Measurements from ENCODE around the gene TRIM63. TPM values are rescaled to one million over a fixed set of nuclear protein-coding genes. Genes with fewer than 3 reads are reported as not detected.
A peak's percentile ranks its signal among the peaks of the same experiment; 100 is the strongest.
"Not testable (repeated sequence)": the region's sequence is repeated elsewhere in the genome, so short reads cannot be mapped to it uniquely, and the experiment has no call there.

Gene TRIM63
- total RNA-seq, 1 donor from 2014 or later = not detected

DNA sequence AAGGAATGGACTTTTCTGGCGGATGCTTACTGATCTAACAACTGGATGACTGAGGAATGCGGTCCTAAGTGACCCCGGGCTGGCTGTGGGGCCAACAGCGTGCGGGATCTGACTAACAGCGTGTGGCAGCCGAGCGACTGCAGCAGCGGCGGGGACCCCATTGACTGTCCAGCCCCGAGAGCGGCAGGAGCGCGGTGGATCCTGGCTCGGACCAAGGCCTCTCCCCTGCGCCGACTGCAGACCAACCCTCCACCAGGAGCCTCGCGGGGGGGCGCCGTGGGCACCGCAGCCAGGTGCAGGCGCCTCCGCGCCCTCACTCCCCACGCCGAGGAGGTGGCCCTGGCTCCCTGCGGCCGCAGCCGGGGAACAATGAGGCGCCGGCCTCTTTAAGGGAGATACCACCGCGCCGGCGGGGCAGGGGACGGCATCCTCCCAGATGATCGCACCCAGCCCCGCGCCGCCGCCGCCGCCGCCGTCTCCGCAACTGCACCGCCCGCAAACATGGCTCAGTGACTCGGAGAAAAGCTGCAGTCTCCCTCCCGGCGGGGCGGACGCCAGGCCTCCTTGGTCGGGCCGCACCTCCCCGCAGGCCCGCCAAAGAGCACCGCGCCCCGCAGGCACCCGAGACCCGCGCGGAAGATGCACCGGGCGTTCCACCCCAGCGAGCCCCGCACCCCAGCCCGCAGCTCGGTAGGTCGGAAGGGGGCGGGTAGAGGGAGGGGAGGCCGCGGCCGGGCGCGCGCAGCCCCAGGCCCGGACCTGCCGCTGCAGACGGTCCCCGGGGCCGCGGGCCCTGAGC lies 43.5 kb upstream of the TRIM63 start:
- H3K27me3 ChIP-seq = no peaks in the 10 kb centered on the region
- peak overlapping the region; percentile 92 for H3K27ac ChIP-seq
- peaks cover 20% of the 10 kb centered on the region for H3K4me1 ChIP-seq
- intact Hi-C loops (cut with DNase I) = loop anchor here (5.0 kb wide), 1 partner anchor 51 kb away; no protein-coding TSS in a partner anchor
- peak overlapping the region; percentile 97 to 99 for H3K4me3 ChIP-seq
- H3K9me3 ChIP-seq = no peaks in the 10 kb centered on the region
- H3K36me3 ChIP-seq = peaks cover 0 to 11% of the 10 kb centered on the region in 2 donors
- TF ChIP-seq POLR2A (IDR thresholded peaks at IDR 0.05) (no peak), POLR2AphosphoS5 (IDR thresholded peaks at IDR 0.05; ENCODE audit: insufficient read depth in 1 of 2, low read depth in 1 of 2) (peak in 1 of 2 donors; percentile 34)
- DNase-seq (ENCODE audit: extremely low spot score in 2 of 2) = peak in 1 of 2 donors; percentile 87

DNA sequence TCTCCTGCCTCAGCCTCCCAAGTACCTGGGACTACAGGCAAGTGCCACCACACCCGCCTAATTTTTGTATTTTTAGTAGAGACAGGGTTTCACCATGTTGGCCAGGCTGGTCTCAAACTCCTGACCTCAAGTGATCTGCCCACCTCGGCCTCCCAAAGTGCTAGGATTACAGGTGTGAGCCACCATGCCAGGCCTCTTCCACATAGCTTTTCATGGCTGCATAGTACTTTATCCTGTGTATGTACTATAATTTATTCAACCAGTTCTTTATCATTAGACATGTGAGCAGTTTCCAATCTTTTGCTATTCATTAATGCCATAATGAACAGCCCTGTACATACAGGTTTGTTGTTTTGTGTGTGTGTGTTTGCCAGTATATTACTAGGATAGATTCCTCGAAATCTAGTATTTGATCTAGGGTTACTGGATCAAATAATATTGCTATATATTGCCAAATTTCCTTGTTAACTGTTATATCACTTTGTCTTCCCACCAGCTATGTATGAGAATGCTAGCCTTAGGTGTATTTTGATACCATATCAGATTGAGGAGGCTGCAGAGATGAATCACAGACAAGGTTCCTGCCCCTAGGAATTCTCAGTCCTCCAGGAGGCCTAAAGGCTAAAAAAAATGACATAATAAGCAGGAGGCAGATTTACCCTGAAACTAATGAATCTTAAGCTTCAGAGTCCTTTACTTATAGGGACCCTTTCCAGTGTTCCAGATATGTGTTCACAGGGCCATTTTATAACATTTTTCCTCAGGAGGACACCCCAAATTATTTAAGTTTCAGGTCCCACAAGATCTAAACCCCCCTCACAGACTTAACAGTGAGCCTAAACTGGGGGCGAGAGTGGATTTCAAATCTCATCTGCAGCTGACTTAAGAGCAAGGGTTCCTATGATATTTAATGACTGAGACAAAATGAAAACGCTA lies 42.1 kb upstream of the TRIM63 start:
- TF ChIP-seq POLR2A (IDR thresholded peaks at IDR 0.05) = no peak
- TF ChIP-seq POLR2AphosphoS5 (IDR thresholded peaks at IDR 0.05; ENCODE audit: insufficient read depth in 1 of 2, low read depth in 1 of 2) = no peak
- no peak for TF ChIP-seq CTCF (IDR thresholded peaks at IDR 0.05)
- intact Hi-C loops (cut with DNase I) = loop anchor here (5.0 kb wide), 1 partner anchor 53 kb away; no protein-coding TSS in a partner anchor
- Histone ChIP-seq H3K9me3 (no peaks in the 10 kb centered on the region), H3K4me3 (no peak overlapping the region), H3K27ac (no peak overlapping the region), H3K4me1 (peaks cover 24% of the 10 kb centered on the region), H3K36me3 (peaks cover 0 to 4% of the 10 kb centered on the region in 2 donors), H3K27me3 (no peaks in the 10 kb centered on the region)
- no peak for DNase-seq (ENCODE audit: extremely low spot score in 2 of 2)

DNA sequence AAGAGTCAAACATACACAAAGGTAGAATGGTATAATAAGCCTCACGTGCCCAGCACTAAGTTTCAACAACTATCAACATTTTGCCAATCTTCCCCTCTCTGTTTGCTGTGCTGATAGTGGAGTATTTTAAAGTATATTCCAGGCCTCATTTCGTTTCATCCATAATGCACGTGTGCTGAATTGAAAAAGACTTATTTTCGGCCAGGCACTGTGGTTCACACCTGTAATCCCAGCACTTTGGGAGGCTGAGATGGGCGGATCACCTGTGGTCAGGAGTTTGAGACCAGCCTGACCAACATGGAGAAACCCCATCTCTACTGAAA lies 37.8 kb upstream of the TRIM63 start:
- intact Hi-C loops (cut with DNase I); DNase-seq (ENCODE audit: extremely low spot score in 2 of 2); H3K27me3 ChIP-seq; H3K4me3 ChIP-seq; H3K4me1 ChIP-seq; H3K36me3 ChIP-seq; H3K27ac ChIP-seq; H3K9me3 ChIP-seq: not testable (repeated sequence)

- no peaks in the 10 kb centered on the region for H3K36me3 ChIP-seq
- H3K27ac ChIP-seq = no peak overlapping the region
- no peak overlapping the region for H3K4me3 ChIP-seq
- TF ChIP-seq POLR2AphosphoS5 (IDR thresholded peaks at IDR 0.05; ENCODE audit: insufficient read depth in 1 of 2, low read depth in 1 of 2) (no peak), CTCF (IDR thresholded peaks at IDR 0.05) (no peak), POLR2A (IDR thresholded peaks at IDR 0.05) (no peak)
- intact Hi-C loops (cut with DNase I) = loop anchor here (5.0 kb wide), 1 partner anchor 40 kb away; no protein-coding TSS in a partner anchor
- DNase-seq (ENCODE audit: extremely low spot score in 2 of 2) = no peak
- no peaks in the 10 kb centered on the region for H3K9me3 ChIP-seq
- no peaks in the 10 kb centered on the region for H3K27me3 ChIP-seq
- H3K4me1 ChIP-seq = peaks cover 4% of the 10 kb centered on the region
Measured at GRCh38 chr1:26102526-26102925, 35.1 kb upstream of the TRIM63 start.

GRCh38 chr1:26102119-26102518 lies 34.7 kb upstream of the TRIM63 start:
- H3K4me3 ChIP-seq = no peak overlapping the region
- no peak for TF ChIP-seq CTCF (IDR thresholded peaks at IDR 0.05)
- no peak for TF ChIP-seq POLR2A (IDR thresholded peaks at IDR 0.05)
- no peak for TF ChIP-seq POLR2AphosphoS5 (IDR thresholded peaks at IDR 0.05; ENCODE audit: insufficient read depth in 1 of 2, low read depth in 1 of 2)
- H3K9me3 ChIP-seq = no peaks in the 10 kb centered on the region
- intact Hi-C loops (cut with DNase I) = loop anchor here (5.0 kb wide), 1 partner anchor 40 kb away; no protein-coding TSS in a partner anchor
- peaks cover 4% of the 10 kb centered on the region for H3K4me1 ChIP-seq
- DNase-seq (ENCODE audit: extremely low spot score in 2 of 2) = no peak
- no peak overlapping the region for H3K27ac ChIP-seq
- no peaks in the 10 kb centered on the region for H3K27me3 ChIP-seq
- H3K36me3 ChIP-seq = no peaks in the 10 kb centered on the region

- not testable (repeated sequence) for H3K36me3 ChIP-seq; H3K9me3 ChIP-seq; DNase-seq (ENCODE audit: extremely low spot score in 2 of 2); H3K4me1 ChIP-seq; H3K4me3 ChIP-seq; H3K27ac ChIP-seq; H3K27me3 ChIP-seq
- intact Hi-C loops (cut with DNase I) = loop anchor here (5.0 kb wide), 1 partner anchor 42 kb away; no protein-coding TSS in a partner anchor
Measured at GRCh38 chr1:26100204-26100603, 32.8 kb upstream of the TRIM63 start.
